ENCODE measurements around the gene PCDHB9.

DNA sequence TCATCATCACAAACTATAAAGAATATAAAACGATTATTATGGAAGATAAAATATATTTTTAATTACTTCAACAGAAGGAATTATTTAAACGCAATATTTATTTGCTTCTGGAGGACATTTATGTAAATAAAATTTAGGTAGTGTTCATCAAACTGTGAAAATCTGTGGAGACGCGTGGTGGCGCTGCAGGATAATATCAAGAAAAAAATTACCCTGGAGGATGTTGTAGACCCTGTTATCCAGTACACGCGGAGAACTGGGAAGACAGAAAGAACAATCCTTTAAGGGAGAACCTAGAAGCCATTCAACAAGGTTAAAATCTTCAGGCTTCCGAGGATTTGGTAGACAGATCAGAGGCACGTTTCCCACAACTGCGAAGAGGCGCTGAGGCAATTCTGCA, 21.5 kb downstream of the PCDHB9 start, which contains the start of gene PCDHB12:
- TF ChIP-seq SUZ12 (IDR thresholded peaks at IDR 0.05; ENCODE audit: extremely low read depth, insufficient read depth, insufficient read length) (no peak), ZNF274 (IDR thresholded peaks at IDR 0.05; ENCODE audit: low read depth, low read length) (no peak), YY1 (IDR thresholded peaks at IDR 0.05; ENCODE audit: insufficient read depth, insufficient read length) (no peak)

All from NT2/D1 (cell line).